A673 (cell line): Measurements from ENCODE around the gene MAN2A2.

ENCODE experiments used
- EZH2 ChIP-seq: fragments of 200-600 bp; sonication (generic); IDR thresholded peaks from 2 replicates; pipeline ENCODE4 v1.6.1; 2017; ENCODE audit warnings: borderline replicate concordance, low read depth, mild to moderate bottlenecking, mixed read lengths, antibody characterized with exemption, low read length; ENCODE audit not compliant: poor library complexity, severe bottlenecking
- TF ChIP-seq, protein P1 (sequence below): fragments of 300-800, 200-600 bp; sonication (generic); conservative IDR thresholded peaks from 2 replicates; pipeline ENCODE4 v1.5.1; 2017; ENCODE audit warnings: low read depth, mild to moderate bottlenecking, antibody characterized with exemption, low read length, moderate library complexity, mixed read lengths

DNA sequence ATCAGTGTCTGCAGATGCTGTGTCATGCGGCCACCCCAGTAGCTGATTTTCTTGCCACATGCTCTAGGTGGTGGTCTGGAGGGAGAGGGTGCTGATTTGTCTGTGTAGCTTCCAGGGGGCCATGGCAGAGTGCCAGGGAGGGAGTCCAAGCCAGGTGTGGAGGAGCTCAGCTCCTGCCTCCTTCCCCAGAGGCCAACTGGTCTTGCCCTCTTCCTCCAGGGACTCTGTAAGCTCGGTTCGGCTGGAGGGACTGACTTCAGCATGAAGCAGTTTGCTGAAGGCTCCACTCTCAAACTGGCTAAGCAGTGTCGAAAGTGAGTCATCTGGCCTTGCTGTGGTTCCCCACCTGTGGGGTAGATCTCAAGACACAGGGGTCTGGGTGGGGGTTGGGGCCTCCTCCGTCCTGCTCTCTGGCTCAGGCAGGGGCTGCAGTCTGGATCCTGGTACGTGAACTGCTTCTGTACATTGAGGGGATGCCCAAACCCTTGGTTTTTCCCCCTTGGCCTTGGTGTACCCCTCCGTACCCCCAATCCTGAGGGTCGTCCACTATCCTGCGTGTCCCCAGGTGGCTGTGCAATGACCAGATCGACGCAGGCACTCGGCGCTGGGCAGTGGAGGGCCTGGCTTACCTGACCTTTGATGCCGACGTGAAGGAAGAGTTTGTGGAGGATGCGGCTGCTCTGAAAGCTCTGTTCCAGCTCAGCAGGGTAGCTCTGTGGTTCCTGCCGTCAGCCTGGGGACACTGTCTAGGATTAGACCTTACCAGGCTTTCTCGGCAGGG is 44.7 kb downstream of the MAN2A2 start:
- TF ChIP-seq, protein P1, sequence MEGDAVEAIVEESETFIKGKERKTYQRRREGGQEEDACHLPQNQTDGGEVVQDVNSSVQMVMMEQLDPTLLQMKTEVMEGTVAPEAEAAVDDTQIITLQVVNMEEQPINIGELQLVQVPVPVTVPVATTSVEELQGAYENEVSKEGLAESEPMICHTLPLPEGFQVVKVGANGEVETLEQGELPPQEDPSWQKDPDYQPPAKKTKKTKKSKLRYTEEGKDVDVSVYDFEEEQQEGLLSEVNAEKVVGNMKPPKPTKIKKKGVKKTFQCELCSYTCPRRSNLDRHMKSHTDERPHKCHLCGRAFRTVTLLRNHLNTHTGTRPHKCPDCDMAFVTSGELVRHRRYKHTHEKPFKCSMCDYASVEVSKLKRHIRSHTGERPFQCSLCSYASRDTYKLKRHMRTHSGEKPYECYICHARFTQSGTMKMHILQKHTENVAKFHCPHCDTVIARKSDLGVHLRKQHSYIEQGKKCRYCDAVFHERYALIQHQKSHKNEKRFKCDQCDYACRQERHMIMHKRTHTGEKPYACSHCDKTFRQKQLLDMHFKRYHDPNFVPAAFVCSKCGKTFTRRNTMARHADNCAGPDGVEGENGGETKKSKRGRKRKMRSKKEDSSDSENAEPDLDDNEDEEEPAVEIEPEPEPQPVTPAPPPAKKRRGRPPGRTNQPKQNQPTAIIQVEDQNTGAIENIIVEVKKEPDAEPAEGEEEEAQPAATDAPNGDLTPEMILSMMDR, result no peak
- TF ChIP-seq EZH2, result no peak
